Measurements from ENCODE around the gene P3H1.
A peak's percentile ranks its signal among the peaks of the same experiment; 100 is the strongest.
"Not testable (repeated sequence)": the region's sequence is repeated elsewhere in the genome, so short reads cannot be mapped to it uniquely, and the experiment has no call there.

P3H1 gene

DNA sequence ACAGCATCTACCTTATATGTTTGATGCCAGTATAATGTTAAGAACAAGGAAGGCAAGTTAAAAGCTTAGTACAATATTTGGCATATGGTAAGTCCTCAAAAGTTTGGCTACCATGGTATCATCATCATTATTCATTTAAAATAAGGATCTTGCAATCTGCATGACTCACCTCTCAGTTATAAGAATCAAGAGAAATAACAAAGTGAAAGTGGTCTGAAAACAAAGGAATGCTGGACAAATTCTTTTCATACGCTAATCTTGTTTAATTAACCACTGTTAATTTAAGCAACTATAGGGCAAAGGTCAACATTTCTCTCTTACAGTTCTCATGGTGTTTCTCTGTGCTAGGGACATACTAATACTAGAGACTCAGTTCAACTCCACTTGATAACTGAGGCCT lies 13.8 kb downstream of the P3H1 start:
- CTCF ChIA-PET, result no interaction called here

DNA sequence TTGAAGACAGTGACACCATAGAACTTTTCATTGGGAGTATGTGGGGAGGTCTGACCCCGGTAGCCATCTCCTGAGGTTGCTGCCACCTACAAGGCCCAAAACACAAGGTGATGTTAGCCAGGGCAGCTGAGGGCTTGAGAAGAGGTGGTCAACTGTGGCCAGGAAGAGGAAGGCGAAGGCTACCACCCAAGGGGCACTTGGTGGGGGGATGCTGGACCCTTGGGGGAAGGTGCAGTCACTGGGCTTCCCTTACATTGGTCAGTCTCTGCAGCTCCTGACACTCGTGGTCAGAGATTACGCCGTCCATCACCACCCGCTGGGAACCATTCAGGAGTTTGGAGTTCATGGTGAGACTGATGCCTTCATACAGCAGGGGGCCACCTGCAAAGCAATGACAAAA lies 14.5 kb downstream of the P3H1 start:
- no peak for TF ChIP-seq ZNF677 (tag by site-specific recombination; IDR thresholded peaks at IDR 0.05)
- TF ChIP-seq ZNF560 (tag by site-specific recombination; IDR thresholded peaks at IDR 0.05; ENCODE audit: borderline replicate concordance), result no peak
- no peak for TF ChIP-seq ZEB2 (tag by site-specific recombination; IDR thresholded peaks at IDR 0.05)
- no peak for TF ChIP-seq ZNF214 (tag by site-specific recombination; IDR thresholded peaks at IDR 0.05; ENCODE audit: borderline replicate concordance)
- TF ChIP-seq KLF7 (tag by site-specific recombination; IDR thresholded peaks at IDR 0.05; ENCODE audit: borderline replicate concordance), result no peak
- TF ChIP-seq ZBTB48 (tag by site-specific recombination; IDR thresholded peaks at IDR 0.05), result no peak
- TF ChIP-seq RBAK (tag by site-specific recombination; IDR thresholded peaks at IDR 0.05), result no peak
- no peak for TF ChIP-seq ZNF670 (tag by site-specific recombination; IDR thresholded peaks at IDR 0.05; ENCODE audit: low read depth)
- H3K36me3 ChIP-seq (ENCODE audit: control insufficient read depth in 2 of 2, insufficient read depth in 1 of 2, low read length in 2 of 2), result peaks cover 6 to 89% of the 10 kb centered on the region in 2 experiments; a peak in 2 of 3 replicates
- no peak overlapping the region for H3K4me3 ChIP-seq (ENCODE audit: low read depth, low read length)
- no peak overlapping the region for H3K27ac ChIP-seq (ENCODE audit: extremely low read depth, low read depth, low read length)
- no peaks in the 10 kb centered on the region for H3K9me3 ChIP-seq (ENCODE audit: control insufficient read depth, insufficient read depth, low read depth, low read length)
- ChIA-PET CTCF (interaction anchor here (0.6 kb wide), 1 partner anchor 180 kb away, joined by 3 read pairs; no protein-coding TSS in a partner anchor), POLR2A (interaction anchor here (1.7 kb wide), 1 partner anchor 15 kb away, joined by 9 read pairs; the partner anchor contains the start of genes C1orf50 and P3H1)
- H3K4me1 ChIP-seq (ENCODE audit: control insufficient read depth, insufficient read depth, low read length), result no peaks in the 10 kb centered on the region

More for the DNA sequence above, 13.8 kb downstream of the P3H1 start:
- Histone ChIP-seq H3K4me1 (ENCODE audit: control insufficient read depth, insufficient read depth, low read length) (no peaks in the 10 kb centered on the region), H3K27ac (ENCODE audit: extremely low read depth, low read depth, low read length) (no peak overlapping the region), H3K36me3 (ENCODE audit: control insufficient read depth in 2 of 2, insufficient read depth in 1 of 2, low read length in 2 of 2) (peaks cover 7 to 89% of the 10 kb centered on the region in 2 experiments), H3K9me3 (ENCODE audit: control insufficient read depth, insufficient read depth, low read depth, low read length) (no peaks in the 10 kb centered on the region), H3K4me3 (ENCODE audit: low read depth, low read length) (no peak overlapping the region)
- TF ChIP-seq ZNF544 (tag by site-specific recombination; IDR thresholded peaks at IDR 0.05) (no peak), ZNF677 (tag by site-specific recombination; IDR thresholded peaks at IDR 0.05) (no peak), ZNF248 (tag by site-specific recombination; IDR thresholded peaks at IDR 0.05) (no peak), ZNF654 (tag by site-specific recombination; IDR thresholded peaks at IDR 0.05; ENCODE audit: low read depth) (no peak), ZNF174 (tag by site-specific recombination; IDR thresholded peaks at IDR 0.05) (no peak)
- TF ChIP-seq, protein P1, sequence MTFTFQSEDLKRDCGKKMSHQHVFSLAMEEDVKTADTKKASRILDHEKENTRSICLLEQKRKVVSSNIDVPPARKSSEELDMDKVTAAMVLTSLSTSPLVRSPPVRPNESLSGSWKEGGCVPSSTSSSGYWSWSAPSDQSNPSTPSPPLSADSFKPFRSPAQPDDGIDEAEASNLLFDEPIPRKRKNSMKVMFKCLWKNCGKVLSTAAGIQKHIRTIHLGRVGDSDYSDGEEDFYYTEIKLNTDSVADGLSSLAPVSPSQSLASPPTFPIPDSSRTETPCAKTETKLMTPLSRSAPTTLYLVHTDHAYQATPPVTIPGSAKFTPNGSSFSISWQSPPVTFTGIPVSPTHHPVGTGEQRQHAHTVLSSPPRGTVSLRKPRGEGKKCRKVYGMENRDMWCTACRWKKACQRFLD (tag by site-specific recombination; IDR thresholded peaks at IDR 0.05), result no peak
- POLR2A ChIA-PET, result interaction anchor here (0.5 to 1.7 kb wide), 2 partner anchors 14 to 1320 kb away, joined by 3 to 9 read pairs; partner anchors contain the start of genes C1orf50 and P3H1

DNA sequence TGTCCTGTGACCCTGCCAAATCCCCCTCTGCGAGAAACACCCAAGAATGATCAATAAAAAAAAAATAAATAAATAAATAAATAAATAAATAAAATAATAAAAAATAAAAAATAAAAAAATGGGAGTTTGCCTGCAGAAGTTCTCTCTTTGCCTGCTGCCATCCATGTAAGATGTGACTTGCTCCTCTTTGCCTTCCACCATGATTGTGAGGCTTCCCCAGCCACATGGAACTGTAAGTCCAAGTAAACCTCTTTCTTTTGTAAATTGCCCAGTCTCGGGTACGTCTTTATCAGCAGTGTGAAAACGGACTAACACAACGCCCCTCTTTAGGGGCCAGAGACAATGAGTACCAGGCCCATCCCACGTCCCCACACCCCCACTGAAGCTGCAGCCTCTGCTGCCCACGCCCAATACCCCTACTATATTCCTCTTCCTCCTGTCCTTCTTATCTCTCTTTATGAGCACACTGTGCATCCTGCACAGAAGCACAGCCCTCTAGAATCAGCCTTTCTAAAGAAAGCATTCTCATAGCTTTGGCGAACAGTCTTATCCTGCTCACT lies 15.2 kb downstream of the P3H1 start:
- ChIA-PET CTCF (interaction anchor here (0.6 kb wide), 1 partner anchor 179 kb away, joined by 3 read pairs; no protein-coding TSS in a partner anchor), POLR2A (interaction anchor here (1.7 kb wide), 1 partner anchor 15 kb away, joined by 9 read pairs; the partner anchor contains the start of genes C1orf50 and P3H1)
- H3K4me1 ChIP-seq (ENCODE audit: control insufficient read depth, insufficient read depth, low read length); H3K4me3 ChIP-seq (ENCODE audit: low read depth, low read length); H3K27ac ChIP-seq (ENCODE audit: extremely low read depth, low read depth, low read length); H3K9me3 ChIP-seq (ENCODE audit: control insufficient read depth, insufficient read depth, low read depth, low read length): not testable (repeated sequence)
- H3K36me3 ChIP-seq (ENCODE audit: control insufficient read depth in 2 of 2, insufficient read depth in 1 of 2, low read length in 2 of 2), result peaks cover 6 to 89% of the 10 kb centered on the region in 2 experiments; a peak in 2 of 3 replicates
- 0 out of 2 replicates have a peak, but pooled peaks have one; percentile 9 for TF ChIP-seq EGR2 (tag by site-specific recombination; IDR thresholded peaks at IDR 0.05; ENCODE audit: low read depth)

DNA sequence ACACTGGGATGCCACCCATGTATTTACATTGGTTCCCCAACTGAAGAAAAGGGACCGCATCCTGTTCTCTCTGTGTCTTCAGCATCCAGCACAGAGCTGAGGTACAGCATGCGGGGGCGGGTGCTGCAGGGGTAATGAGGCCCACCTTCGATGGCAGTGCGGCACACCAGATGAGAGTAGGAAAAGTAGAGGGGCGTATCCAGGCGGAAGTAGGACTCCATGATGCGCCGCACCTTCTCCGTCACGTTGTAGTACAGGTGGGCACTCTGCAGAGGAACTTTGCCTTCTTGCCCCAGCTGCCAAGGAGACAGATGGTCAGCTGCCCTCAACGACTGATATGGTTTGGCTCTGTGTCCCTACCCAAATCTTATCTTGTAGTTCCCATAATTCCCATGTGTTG lies 16.8 kb downstream of the P3H1 start:
- H3K9me3 ChIP-seq (ENCODE audit: control insufficient read depth, insufficient read depth, low read depth, low read length), result no peaks in the 10 kb centered on the region
- CTCF ChIA-PET, result no interaction called here
- no peak overlapping the region for H3K4me3 ChIP-seq (ENCODE audit: low read depth, low read length)
- H3K4me1 ChIP-seq (ENCODE audit: control insufficient read depth, insufficient read depth, low read length), result no peaks in the 10 kb centered on the region
- TF ChIP-seq, protein P2, sequence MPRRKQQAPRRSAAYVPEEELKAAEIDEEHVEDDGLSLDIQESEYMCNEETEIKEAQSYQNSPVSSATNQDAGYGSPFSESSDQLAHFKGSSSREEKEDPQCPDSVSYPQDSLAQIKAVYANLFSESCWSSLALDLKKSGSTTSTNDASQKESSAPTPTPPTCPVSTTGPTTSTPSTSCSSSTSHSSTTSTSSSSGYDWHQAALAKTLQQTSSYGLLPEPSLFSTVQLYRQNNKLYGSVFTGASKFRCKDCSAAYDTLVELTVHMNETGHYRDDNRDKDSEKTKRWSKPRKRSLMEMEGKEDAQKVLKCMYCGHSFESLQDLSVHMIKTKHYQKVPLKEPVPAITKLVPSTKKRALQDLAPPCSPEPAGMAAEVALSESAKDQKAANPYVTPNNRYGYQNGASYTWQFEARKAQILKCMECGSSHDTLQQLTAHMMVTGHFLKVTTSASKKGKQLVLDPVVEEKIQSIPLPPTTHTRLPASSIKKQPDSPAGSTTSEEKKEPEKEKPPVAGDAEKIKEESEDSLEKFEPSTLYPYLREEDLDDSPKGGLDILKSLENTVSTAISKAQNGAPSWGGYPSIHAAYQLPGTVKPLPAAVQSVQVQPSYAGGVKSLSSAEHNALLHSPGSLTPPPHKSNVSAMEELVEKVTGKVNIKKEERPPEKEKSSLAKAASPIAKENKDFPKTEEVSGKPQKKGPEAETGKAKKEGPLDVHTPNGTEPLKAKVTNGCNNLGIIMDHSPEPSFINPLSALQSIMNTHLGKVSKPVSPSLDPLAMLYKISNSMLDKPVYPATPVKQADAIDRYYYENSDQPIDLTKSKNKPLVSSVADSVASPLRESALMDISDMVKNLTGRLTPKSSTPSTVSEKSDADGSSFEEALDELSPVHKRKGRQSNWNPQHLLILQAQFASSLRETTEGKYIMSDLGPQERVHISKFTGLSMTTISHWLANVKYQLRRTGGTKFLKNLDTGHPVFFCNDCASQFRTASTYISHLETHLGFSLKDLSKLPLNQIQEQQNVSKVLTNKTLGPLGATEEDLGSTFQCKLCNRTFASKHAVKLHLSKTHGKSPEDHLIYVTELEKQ (tag by site-specific recombination; IDR thresholded peaks at IDR 0.05; ENCODE audit: borderline replicate concordance), result no peak
- TF ChIP-seq HOXA7 (CRISPR knock-in tag; IDR thresholded peaks at IDR 0.05; ENCODE audit: borderline replicate concordance) (no peak), WT1 (tag by site-specific recombination; IDR thresholded peaks at IDR 0.05) (no peak), ZBTB7A (tag by site-specific recombination; IDR thresholded peaks at IDR 0.05; ENCODE audit: low read depth) (no peak), ZNF48 (tag by site-specific recombination; IDR thresholded peaks at IDR 0.05) (no peak), ZNF560 (tag by site-specific recombination; IDR thresholded peaks at IDR 0.05; ENCODE audit: borderline replicate concordance) (no peak), SP3 (tag by site-specific recombination; IDR thresholded peaks at IDR 0.05) (no peak)
- peaks cover 6 to 87% of the 10 kb centered on the region in 2 experiments; a peak in 2 of 3 replicates for H3K36me3 ChIP-seq (ENCODE audit: control insufficient read depth in 2 of 2, insufficient read depth in 1 of 2, low read length in 2 of 2)
- H3K27ac ChIP-seq (ENCODE audit: extremely low read depth, low read depth, low read length), result no peak overlapping the region
- POLR2A ChIA-PET, result no interaction called here
